HL-60 (cell line): Measurements from ENCODE around the gene TRAPPC1.

Experiments
- DNase-seq, 2 experiments: peaks; one replicate each; pipeline ENCODE4 v3.0.0-alpha.2; 2010 to 2020; ENCODE audit warnings: low read depth in 1 of 2, low spot score in 1 of 2
- H3K27ac ChIP-seq: fragments of 250-450 bp; sonication (Bioruptor Pico); replicated peaks from 2 replicates; pipeline ENCODE4 v1.5.1; 2020; ENCODE audit warnings: mild to moderate bottlenecking, moderate library complexity
- H3K27me3 ChIP-seq: fragments of 250-450 bp; sonication (Bioruptor Pico); 2 replicates; pipeline ENCODE4 v1.5.1; 2021; ENCODE audit warnings: mild to moderate bottlenecking, moderate library complexity; ENCODE audit not compliant: insufficient read depth, poor library complexity, severe bottlenecking
- H3K4me3 ChIP-seq: replicated peaks from 2 replicates; pipeline ENCODE4 v1.5.1; 2011; ENCODE audit warnings: mild to moderate bottlenecking, control low read depth, low read length; ENCODE audit not compliant: insufficient read depth
- CTCF ChIP-seq: IDR thresholded peaks from one replicate; pipeline ENCODE4 v1.5.1; 2011; ENCODE audit warnings: low read length, control low read depth, inconsistent platforms; ENCODE audit not compliant: insufficient read depth
- GABPA ChIP-seq: IDR thresholded peaks from 2 replicates; pipeline ENCODE4 v1.6.1; 2012; ENCODE audit warnings: low read depth
- POLR2AphosphoS5 ChIP-seq: IDR thresholded peaks from 2 replicates; pipeline ENCODE4 v1.6.1; 2012; ENCODE audit warnings: low read depth
- REST ChIP-seq: IDR thresholded peaks from 2 replicates; pipeline ENCODE4 v1.6.1; 2012; ENCODE audit warnings: low read depth; ENCODE audit not compliant: insufficient replicate concordance
- SPI1 ChIP-seq: IDR thresholded peaks from 2 replicates; pipeline ENCODE4 v1.6.1; 2012; ENCODE audit warnings: low read depth, mild to moderate bottlenecking, borderline replicate concordance
- long read RNA-seq: library from polyadenylated mRNA; unstranded; transcript quantifications from one replicate; pipeline ENCODE4 v2.0.0, GENCODE V29; 2020

Gene TRAPPC1
- long read RNA-seq, transcript TRAPPC1-201 (4 exons, 811 nt): major isoform, 14 of 18 reads
- long read RNA-seq, partial matches to known transcripts: 0 of 18 reads
- long read RNA-seq, other reads (novel, unspliced or antisense): 0 of 18 reads

- Histone ChIP-seq H3K4me3 (peak within 1 kb of the TSS; percentile 77), H3K27me3 (no peaks in the 10 kb centered on the region), H3K27ac (peak within 1 kb of the TSS; percentile 89)
- peak; percentile 91 to 97 for DNase-seq
- TF ChIP-seq REST: no peak
- TF ChIP-seq POLR2AphosphoS5: peak; percentile 61
- no peak; the same call in 1 of the 2 replicates for TF ChIP-seq SPI1
- TF ChIP-seq GABPA: peak; percentile 81
- TF ChIP-seq CTCF: no peak
These were observed at the start of gene TRAPPC1, which contains the start of gene CNTROB for GRCh38 chr17:7931709-7932482. TRAPPC1 (minus strand) TSS chr17:7931946; CDS start chr17:7931829, 117 bp downstream. CNTROB (plus strand) TSS chr17:7932206; CDS start chr17:7933080, 874 bp downstream.

- no peak for DNase-seq
- Histone ChIP-seq H3K27me3 (no peaks in the 10 kb centered on the region), H3K4me3 (no peak overlapping the region), H3K27ac (no peak overlapping the region)
- TF ChIP-seq SPI1: no peak
These were observed 46.1 kb upstream of the TRAPPC1 start for GRCh38 chr17:7977805-7978204.

- no peak for DNase-seq
- H3K27me3 ChIP-seq: no peaks in the 10 kb centered on the region
- no peak for TF ChIP-seq GABPA
- no peak for TF ChIP-seq REST
- TF ChIP-seq SPI1: no peak
- TF ChIP-seq CTCF: no peak
- TF ChIP-seq POLR2AphosphoS5: no peak
These were observed 45.3 kb upstream of the TRAPPC1 start for GRCh38 chr17:7977039-7977438.

GRCh38 chr17:7974638-7975131 is 42.9 kb upstream of the TRAPPC1 start:
- TF ChIP-seq SPI1 (no peak), REST (no peak), GABPA (no peak), CTCF (no peak), POLR2AphosphoS5 (no peak)
- Histone ChIP-seq H3K27ac (no peak overlapping the region), H3K27me3 (no peaks in the 10 kb centered on the region), H3K4me3 (no peak overlapping the region)
- DNase-seq: no peak

More at GRCh38 chr17:7977039-7977438, 45.3 kb upstream of the TRAPPC1 start:
- Histone ChIP-seq H3K27ac (no peak overlapping the region), H3K4me3 (no peak overlapping the region)
